ENCODE data around the gene RELN. TPM values are rescaled to one million over a fixed set of nuclear protein-coding genes. Genes with fewer than 3 reads are reported as not detected.

The RELN gene
- total RNA-seq, 2 experiments from 2014 or later = not detected

DNA sequence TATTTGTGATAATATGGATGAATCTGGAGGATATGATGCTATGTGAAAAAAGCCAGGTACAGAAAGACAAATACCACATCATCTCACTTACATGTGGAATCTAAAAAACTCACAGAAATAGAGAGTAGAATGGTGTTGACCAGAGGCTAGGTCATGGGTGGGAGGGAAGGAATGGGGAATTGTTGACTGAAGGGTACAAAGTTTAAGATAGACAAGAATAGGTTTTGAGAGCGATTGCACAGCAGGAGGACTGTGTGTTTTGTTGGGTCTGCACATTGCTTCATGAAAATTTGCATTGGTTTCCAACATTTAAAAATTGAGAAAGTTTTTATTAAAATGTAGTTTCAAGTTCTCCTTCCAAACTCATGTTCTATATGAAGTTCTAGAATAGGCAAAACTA, 551.8 kb downstream of the RELN start:
- Mint-ChIP-seq H3K4me1 (ENCODE audit: low read depth) (no peaks in the 10 kb centered on the region), H3K36me3 (ENCODE audit: low read depth) (no peaks in the 10 kb centered on the region), H3K4me3 (no peak overlapping the region), H3K27me3 (peaks cover 57% of the 10 kb centered on the region), H3K27ac (no peak overlapping the region), H3K9me3 (no peaks in the 10 kb centered on the region)
- no peaks in the 10 kb centered on the region for H3K4me1 ChIP-seq (ENCODE audit: insufficient read depth, low read length)
- ChIA-PET POLR2A (no interaction called here), CTCF (interaction anchor here (0.7 kb wide), 1 partner anchor 19 kb away, joined by 4 read pairs; no protein-coding TSS in a partner anchor)
- no peak for DNase-seq
- no peaks in the 10 kb centered on the region for H3K36me3 ChIP-seq (ENCODE audit: insufficient read depth, low read length)
- intact Hi-C loops (cut with DNase I, micrococcal nuclease) = no loop called here
- H3K4me3 ChIP-seq (ENCODE audit: low read length) = no peak overlapping the region
- no peak overlapping the region for H3K27ac ChIP-seq (ENCODE audit: low read depth in 1 of 2, low read length in 2 of 2)
- ATAC-seq (ENCODE audit: poor library complexity) = no peak
- TF ChIP-seq, protein P1, sequence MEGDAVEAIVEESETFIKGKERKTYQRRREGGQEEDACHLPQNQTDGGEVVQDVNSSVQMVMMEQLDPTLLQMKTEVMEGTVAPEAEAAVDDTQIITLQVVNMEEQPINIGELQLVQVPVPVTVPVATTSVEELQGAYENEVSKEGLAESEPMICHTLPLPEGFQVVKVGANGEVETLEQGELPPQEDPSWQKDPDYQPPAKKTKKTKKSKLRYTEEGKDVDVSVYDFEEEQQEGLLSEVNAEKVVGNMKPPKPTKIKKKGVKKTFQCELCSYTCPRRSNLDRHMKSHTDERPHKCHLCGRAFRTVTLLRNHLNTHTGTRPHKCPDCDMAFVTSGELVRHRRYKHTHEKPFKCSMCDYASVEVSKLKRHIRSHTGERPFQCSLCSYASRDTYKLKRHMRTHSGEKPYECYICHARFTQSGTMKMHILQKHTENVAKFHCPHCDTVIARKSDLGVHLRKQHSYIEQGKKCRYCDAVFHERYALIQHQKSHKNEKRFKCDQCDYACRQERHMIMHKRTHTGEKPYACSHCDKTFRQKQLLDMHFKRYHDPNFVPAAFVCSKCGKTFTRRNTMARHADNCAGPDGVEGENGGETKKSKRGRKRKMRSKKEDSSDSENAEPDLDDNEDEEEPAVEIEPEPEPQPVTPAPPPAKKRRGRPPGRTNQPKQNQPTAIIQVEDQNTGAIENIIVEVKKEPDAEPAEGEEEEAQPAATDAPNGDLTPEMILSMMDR (IDR thresholded peaks at IDR 0.05) = no peak
- no peaks in the 10 kb centered on the region for H3K9me3 ChIP-seq (ENCODE audit: control insufficient read depth in 1 of 2, insufficient read depth in 1 of 2, low read length in 2 of 2)
- H3K27me3 ChIP-seq (ENCODE audit: control insufficient read depth in 1 of 2, insufficient read depth in 2 of 2, low read length in 2 of 2) = peaks cover 8 to 21% of the 10 kb centered on the region in 2 experiments

DNA sequence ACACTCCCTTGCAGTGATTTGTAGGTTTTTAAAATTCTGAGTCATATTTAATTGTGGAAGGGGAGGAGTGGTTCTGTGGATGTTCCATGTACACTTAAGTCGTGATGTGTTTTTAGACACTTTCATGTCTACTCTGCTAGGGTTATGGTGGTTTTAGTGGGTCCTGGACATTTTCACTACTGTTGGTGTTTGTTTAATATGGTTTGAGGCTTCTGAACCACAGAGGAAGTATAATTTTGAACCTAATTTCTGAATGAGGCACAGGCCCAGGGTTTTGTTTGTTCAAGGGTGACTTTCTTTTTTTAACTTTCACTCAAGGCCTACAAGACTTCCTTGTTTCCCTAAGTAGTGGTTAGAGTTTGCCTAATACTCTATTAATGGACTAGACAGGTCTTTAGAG, 556.7 kb downstream of the RELN start:
- Histone ChIP-seq H3K27me3 (ENCODE audit: control insufficient read depth in 1 of 2, insufficient read depth in 2 of 2, low read length in 2 of 2) (peaks cover 4 to 10% of the 10 kb centered on the region in 2 experiments), H3K36me3 (ENCODE audit: insufficient read depth, low read length) (no peaks in the 10 kb centered on the region), H3K4me3 (ENCODE audit: low read length) (no peak overlapping the region), H3K4me1 (ENCODE audit: insufficient read depth, low read length) (no peaks in the 10 kb centered on the region), H3K9me3 (ENCODE audit: control insufficient read depth in 1 of 2, insufficient read depth in 1 of 2, low read length in 2 of 2) (no peaks in the 10 kb centered on the region), H3K27ac (ENCODE audit: low read depth in 1 of 2, low read length in 2 of 2) (no peak overlapping the region)
- no peaks in the 10 kb centered on the region for H3K4me1 Mint-ChIP-seq (ENCODE audit: low read depth)
- POLR2A ChIA-PET = no interaction called here
- no peak for ATAC-seq (ENCODE audit: poor library complexity)
- DNase-seq = no peak
- H3K36me3 Mint-ChIP-seq (ENCODE audit: low read depth) = no peaks in the 10 kb centered on the region
- H3K27me3 Mint-ChIP-seq = peaks cover 36% of the 10 kb centered on the region
- intact Hi-C loops (cut with DNase I, micrococcal nuclease) = no loop called here
- TF ChIP-seq, protein P1 (IDR thresholded peaks at IDR 0.05) = no peak
- H3K4me3 Mint-ChIP-seq = no peak overlapping the region
- H3K27ac Mint-ChIP-seq = no peak overlapping the region
- no peaks in the 10 kb centered on the region for H3K9me3 Mint-ChIP-seq
- CTCF ChIA-PET = no interaction called here

DNA sequence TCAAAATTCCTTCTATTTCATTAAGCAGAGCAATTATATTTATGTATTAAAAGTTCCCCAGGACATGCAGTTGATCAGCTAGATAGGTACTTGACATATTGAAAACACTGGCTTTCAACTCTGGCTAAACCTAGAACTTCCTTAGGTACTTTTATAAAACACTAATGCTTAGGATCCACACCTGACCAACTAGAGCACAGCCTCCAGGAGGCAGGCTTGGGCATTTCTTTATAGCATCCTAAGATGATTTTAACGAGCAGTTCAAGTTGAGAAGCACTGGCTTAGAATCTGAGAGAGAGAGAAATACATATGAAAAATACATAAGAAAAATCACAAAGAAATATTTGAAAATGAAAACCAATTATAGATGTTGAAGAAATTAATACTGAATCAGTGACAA, 564.3 kb downstream of the RELN start:
- Mint-ChIP-seq H3K9me3 (no peaks in the 10 kb centered on the region), H3K27me3 (peaks cover 18% of the 10 kb centered on the region), H3K36me3 (ENCODE audit: low read depth) (no peaks in the 10 kb centered on the region), H3K27ac (no peak overlapping the region), H3K4me3 (no peak overlapping the region), H3K4me1 (ENCODE audit: low read depth) (no peaks in the 10 kb centered on the region)
- no peaks in the 10 kb centered on the region for H3K4me1 ChIP-seq (ENCODE audit: insufficient read depth, low read length)
- ChIA-PET CTCF (no interaction called here), POLR2A (no interaction called here)
- no peak overlapping the region for H3K4me3 ChIP-seq (ENCODE audit: low read length)
- H3K27me3 ChIP-seq (ENCODE audit: control insufficient read depth in 1 of 2, insufficient read depth in 2 of 2, low read length in 2 of 2) = no peaks in the 10 kb centered on the region
- ATAC-seq (ENCODE audit: poor library complexity) (no peak), DNase-seq (no peak)
- H3K27ac ChIP-seq (ENCODE audit: low read depth in 1 of 2, low read length in 2 of 2) = no peak overlapping the region
- H3K36me3 ChIP-seq (ENCODE audit: insufficient read depth, low read length) = no peaks in the 10 kb centered on the region
- TF ChIP-seq, protein P1 (IDR thresholded peaks at IDR 0.05) = no peak
- H3K9me3 ChIP-seq (ENCODE audit: control insufficient read depth in 1 of 2, insufficient read depth in 1 of 2, low read length in 2 of 2) = no peaks in the 10 kb centered on the region
- intact Hi-C loops (cut with DNase I, micrococcal nuclease) = no loop called here

All from CD4-positive, alpha-beta T cell (primary cell).